HK-2 (cell line): ENCODE data around the gene MYO1A.
"Not testable (repeated sequence)": the region's sequence is repeated elsewhere in the genome, so short reads cannot be mapped to it uniquely, and the experiment has no call there.

Experiments used
- DNase-seq: peaks from one replicate; pipeline ENCODE4 v3.0.0-alpha.2; 2018; ENCODE audit not compliant: unreplicated experiment

Gene MYO1A

DNA sequence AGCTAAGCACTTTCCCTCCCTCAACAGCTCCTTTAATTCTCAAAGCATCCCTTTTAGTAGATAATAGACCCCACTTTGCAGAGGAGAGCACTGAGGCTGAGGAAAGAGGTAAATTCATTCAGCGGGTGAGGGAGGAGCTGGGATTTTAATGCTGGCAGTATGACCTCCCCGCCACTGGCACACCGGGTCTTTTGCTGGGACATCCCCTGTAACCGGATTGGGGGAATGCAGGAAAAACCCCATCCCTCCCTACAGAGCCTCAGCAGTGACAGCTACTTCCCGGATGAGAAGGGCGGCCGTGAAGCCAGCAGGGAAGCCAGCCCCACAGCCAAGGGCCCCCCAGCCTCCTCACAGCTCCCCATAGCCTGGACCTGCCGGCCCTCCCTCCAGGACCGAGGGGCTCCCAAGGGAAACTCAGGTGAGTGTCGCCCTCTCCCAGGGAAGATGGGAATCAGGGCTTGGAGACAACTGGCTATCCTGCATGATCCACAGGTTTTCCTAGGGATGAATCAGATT is 55.6 kb downstream of the MYO1A start:
- DNase-seq, result no peak

DNA sequence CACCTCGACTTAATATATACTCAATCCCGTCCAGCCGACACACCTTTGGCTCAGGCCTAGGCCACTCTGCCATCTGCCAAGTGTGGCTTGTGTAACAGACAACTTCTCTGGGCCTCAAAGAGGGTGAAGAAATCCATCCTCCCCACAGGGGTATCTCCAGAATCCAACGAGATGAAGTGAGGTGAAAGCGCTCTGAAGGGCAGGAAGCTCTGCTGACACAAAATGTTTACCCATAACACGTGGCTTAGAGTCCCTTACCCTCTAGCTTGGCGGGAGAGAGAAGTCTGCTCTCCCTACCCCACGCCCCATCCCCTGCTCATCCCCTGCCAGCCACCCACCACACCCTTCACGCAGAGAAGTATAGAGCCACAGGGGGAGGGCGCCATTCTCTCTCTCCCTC is 56.6 kb downstream of the MYO1A start:
- no peak for DNase-seq

- no peak for DNase-seq
Measured at GRCh38 chr12:56991319-56992246, 58.3 kb downstream of the MYO1A start.

GRCh38 chr12:56990648-56991318 is 59.1 kb downstream of the MYO1A start:
- DNase-seq, result no peak

- DNase-seq, result no peak
Measured at GRCh38 chr12:56989861-56990610, 59.9 kb downstream of the MYO1A start.

- no peak for DNase-seq
Measured at GRCh38 chr12:56988207-56988739, 61.7 kb downstream of the MYO1A start.

DNA sequence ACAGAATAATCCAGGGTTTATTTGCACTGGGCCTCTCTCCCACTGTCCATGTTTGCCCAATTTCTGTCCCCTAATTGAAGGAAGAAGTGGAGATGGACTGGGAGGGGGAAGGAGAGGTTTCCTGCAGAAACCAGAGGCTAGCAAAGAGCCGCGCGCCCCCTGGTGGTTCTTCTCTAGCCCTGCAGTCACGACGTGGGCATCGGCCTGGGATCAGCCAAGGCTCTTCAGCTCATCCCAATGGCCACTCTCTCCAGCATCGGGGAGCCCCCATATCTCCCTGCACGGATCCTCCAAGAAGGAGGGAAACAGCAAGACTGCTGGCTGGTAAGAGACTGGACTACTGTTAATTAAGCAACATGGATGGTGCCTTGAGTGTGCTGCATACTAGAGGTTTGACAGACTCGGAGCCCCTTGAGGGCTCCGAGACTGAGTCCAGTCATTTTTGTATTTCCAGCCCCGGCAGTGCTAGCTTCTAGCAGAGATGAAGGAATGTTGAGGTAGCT is 62.3 kb downstream of the MYO1A start:
- peak; percentile 74 for DNase-seq

- DNase-seq, result no peak
Measured at GRCh38 chr12:56987011-56987410, 62.9 kb downstream of the MYO1A start.

- peak; percentile 66 for DNase-seq
Measured at GRCh38 chr12:56985714-56986113, 64.2 kb downstream of the MYO1A start.

GRCh38 chr12:56983386-56983785 is 66.5 kb downstream of the MYO1A start:
- no peak for DNase-seq

DNA sequence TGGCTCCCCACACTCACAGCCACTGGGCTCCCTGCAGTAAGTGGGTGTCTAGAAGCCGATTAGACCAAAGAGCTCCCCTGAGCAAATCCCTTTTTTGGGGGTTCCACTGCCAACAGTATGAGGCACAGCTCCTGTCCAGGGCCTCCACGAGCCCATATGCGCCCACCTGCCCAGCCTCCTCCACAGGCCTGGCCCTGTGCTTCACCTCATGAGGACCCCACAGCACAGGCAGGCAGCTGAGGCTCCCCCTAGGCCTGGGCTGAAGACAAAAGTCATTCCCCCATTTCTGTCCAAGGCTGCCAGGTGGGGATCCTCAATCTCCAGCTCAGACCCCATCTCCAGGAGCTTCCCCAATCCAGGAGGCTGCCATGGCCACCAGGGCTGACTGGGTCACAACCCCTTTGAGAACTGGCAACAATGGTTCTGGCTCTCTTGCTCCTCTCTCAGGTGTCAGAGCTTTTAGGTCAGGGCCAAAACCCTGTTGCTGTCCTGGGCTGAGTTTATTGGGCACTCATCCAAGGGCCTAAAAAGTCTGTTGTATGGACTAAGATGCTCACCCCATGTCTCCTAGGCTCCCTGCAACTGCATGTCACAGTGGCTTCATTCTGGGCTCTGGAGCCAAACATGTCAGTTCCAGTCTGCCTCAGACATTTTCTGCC is 67.2 kb downstream of the MYO1A start:
- DNase-seq, result not testable (repeated sequence)

DNA sequence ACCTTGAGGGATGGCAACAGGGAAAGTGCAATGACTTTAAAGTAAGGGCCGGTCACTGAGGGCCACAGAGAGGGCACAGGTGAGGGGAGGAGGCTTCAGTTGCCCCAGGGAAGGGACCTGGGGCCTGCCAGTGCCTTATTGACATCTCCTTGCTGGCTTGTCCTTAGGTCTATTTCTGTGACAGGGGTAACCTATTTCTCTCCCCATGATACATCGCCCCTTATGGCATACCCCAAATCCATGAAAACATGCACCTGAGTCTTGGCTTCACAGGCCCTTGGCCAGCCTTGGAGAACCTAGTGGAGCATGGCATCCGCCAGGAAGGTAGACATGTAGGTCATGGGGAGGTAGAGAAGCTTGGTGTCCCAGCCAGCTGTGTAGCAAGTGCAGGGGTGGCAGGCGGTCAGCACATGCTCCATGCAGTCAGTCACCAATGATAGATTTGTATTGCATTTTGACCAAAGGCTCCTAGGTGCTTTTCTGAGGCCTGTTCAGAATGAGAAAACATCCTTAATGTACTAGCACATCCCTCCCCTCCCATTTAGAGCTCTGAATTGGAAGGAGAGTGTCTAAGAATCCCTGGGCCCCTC is 68.9 kb downstream of the MYO1A start:
- no peak for DNase-seq

DNA sequence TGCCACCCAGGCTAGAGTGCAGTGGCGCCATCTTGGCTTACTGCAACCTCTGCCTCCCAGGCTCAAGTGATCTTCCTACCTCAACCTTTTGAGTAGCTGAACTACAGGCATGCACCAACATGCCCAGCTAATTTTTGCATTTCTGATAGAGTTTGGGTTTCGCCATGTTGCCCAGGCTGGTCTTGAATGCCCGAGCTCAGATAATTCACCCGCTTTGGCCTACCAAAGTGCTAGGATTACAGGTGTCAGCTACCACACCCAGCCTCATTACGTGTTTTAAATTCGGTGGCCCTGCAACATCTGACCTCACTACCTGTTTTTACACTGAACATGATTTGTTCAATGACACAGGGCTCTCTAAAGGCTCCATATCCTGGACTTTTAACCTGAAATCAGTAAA is 69.7 kb downstream of the MYO1A start:
- no peak for DNase-seq

DNA sequence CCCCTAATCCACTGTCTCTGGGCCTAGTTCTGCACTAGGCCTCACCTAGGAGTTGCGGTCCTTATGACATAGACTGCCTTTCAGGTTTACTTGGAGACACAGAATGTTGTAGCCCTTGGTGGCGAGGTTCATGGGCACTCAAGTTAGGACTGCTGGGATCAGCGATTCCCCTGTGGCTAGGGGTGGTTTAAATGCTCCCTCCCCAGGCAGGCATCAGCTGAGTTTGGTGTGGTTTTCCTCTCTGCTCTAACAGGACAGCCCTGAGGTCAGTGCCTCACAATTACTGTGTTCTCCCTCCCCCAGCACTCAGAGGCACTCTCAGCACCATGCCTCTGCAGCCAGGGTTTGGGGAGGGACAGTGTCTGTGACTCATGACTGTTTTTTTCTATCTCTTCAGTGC is 70.3 kb downstream of the MYO1A start:
- DNase-seq, result no peak
